Liver (tissue), 9 donors: ENCODE measurements around the gene RALGPS1. TPM values are rescaled to one million over a fixed set of nuclear protein-coding genes. Genes with fewer than 3 reads are reported as not detected.
A peak's percentile ranks its signal among the peaks of the same experiment; 100 is the strongest.

ENCODE experiments used
- DNase-seq: peaks from one replicate; pipeline ENCODE4 v3.0.0-alpha.2; 2017; ENCODE audit warnings: low spot score
- H3K27ac ChIP-seq, 2 donors: one replicate each; pipeline ENCODE4 v1.7.0; 2013; ENCODE audit warnings: inconsistent platforms in 2 of 2, low read length in 2 of 2, control low read depth in 1 of 2, low read depth in 1 of 2, mild to moderate bottlenecking in 1 of 2
- H3K27me3 ChIP-seq, 4 donors: one replicate each; pipeline versions ENCODE4 v1.6.1 to v1.7.0; 2013; ENCODE audit warnings: low read length in 3 of 4, inconsistent platforms in 1 of 4, mild to moderate bottlenecking in 1 of 4, moderate library complexity in 1 of 4; ENCODE audit not compliant: control insufficient read depth in 4 of 4, insufficient read depth in 4 of 4
- H3K36me3 ChIP-seq, 4 donors: one replicate each; pipeline versions ENCODE4 v1.6.1 to v1.7.0; 2013; ENCODE audit warnings: low read length in 3 of 4, mild to moderate bottlenecking in 3 of 4, low read depth in 1 of 4, moderate library complexity in 1 of 4; ENCODE audit not compliant: control insufficient read depth in 4 of 4, insufficient read depth in 3 of 4
- H3K4me1 ChIP-seq, 4 donors: one replicate each; pipeline versions ENCODE4 v1.6.1 to v1.7.0; 2013; ENCODE audit warnings: low read length in 3 of 4, mild to moderate bottlenecking in 3 of 4, moderate library complexity in 1 of 4; ENCODE audit not compliant: control insufficient read depth in 4 of 4, insufficient read depth in 4 of 4
- H3K4me3 ChIP-seq, 3 donors: one replicate each; pipeline versions ENCODE4 v1.6.1 to v1.7.0; 2013; ENCODE audit warnings: low read length in 3 of 3, control low read depth in 1 of 3, low read depth in 1 of 3, mild to moderate bottlenecking in 1 of 3
- H3K9ac ChIP-seq, 2 donors: one replicate each; pipeline ENCODE4 v1.7.0; 2013; ENCODE audit warnings: low read length in 2 of 2, mild to moderate bottlenecking in 2 of 2, moderate library complexity in 2 of 2, control low read depth in 1 of 2, low read depth in 1 of 2
- H3K9me3 ChIP-seq, 4 donors: one replicate each; pipeline versions ENCODE4 v1.6.1 to v1.7.0; 2013; ENCODE audit warnings: low read length in 3 of 4; ENCODE audit not compliant: control insufficient read depth in 4 of 4
- CTCF ChIP-seq: fragments of 150-350 bp; IDR thresholded peaks from 2 replicates; pipeline ENCODE4 v1.5.1; 2017; ENCODE audit warnings: improper control_type of control experiment, low read depth, low read length; ENCODE audit not compliant: missing input control
- EGR1 ChIP-seq, 2 donors: IDR thresholded peaks; 2 replicates each; pipeline ENCODE4 v1.6.1; 2016 to 2018; ENCODE audit warnings: antibody characterized with exemption in 2 of 2, low read depth in 2 of 2
- FOXA1 ChIP-seq: IDR thresholded peaks from 2 replicates; pipeline ENCODE4 v1.6.1; 2016; ENCODE audit warnings: antibody characterized with exemption
- FOXA2 ChIP-seq: IDR thresholded peaks from 2 replicates; pipeline ENCODE4 v1.6.1; 2016; ENCODE audit warnings: antibody characterized with exemption
- GABPA ChIP-seq, 2 donors: IDR thresholded peaks in 1 of 2; conservative IDR thresholded peaks in 1 of 2; 2 replicates each; pipeline ENCODE4 v1.6.1; 2016; ENCODE audit warnings: antibody characterized with exemption in 2 of 2, mild to moderate bottlenecking in 1 of 2, moderate library complexity in 1 of 2
- HNF4A ChIP-seq, 2 donors: conservative IDR thresholded peaks; 2 replicates each; pipeline ENCODE4 v1.6.1; 2016; ENCODE audit warnings: antibody characterized with exemption in 2 of 2, mild to moderate bottlenecking in 2 of 2
- HNF4G ChIP-seq: IDR thresholded peaks from 2 replicates; pipeline ENCODE4 v1.6.1; 2016; ENCODE audit warnings: antibody characterized with exemption
- JUND ChIP-seq, 2 donors: IDR thresholded peaks; 2 replicates each; pipeline ENCODE4 v1.6.1; 2016; ENCODE audit warnings: antibody characterized with exemption in 2 of 2
- MAX ChIP-seq: IDR thresholded peaks from 2 replicates; pipeline ENCODE4 v1.6.1; 2016; ENCODE audit warnings: antibody characterized with exemption
- NR2F2 ChIP-seq: IDR thresholded peaks from 2 replicates; pipeline ENCODE4 v1.6.1; 2016; ENCODE audit warnings: antibody characterized with exemption
- RAD21 ChIP-seq, 2 donors: IDR thresholded peaks; 2 replicates each; pipeline ENCODE4 v1.6.1; 2016; ENCODE audit warnings: antibody characterized with exemption in 2 of 2, mild to moderate bottlenecking in 2 of 2
- RXRA ChIP-seq, 2 donors: IDR thresholded peaks; 2 replicates each; pipeline ENCODE4 v1.6.1; 2017 to 2018; ENCODE audit warnings: antibody characterized with exemption in 2 of 2, mild to moderate bottlenecking in 1 of 2
- SP1 ChIP-seq: IDR thresholded peaks from 2 replicates; pipeline ENCODE4 v1.6.1; 2018; ENCODE audit warnings: antibody characterized with exemption, mild to moderate bottlenecking
- TAF1 ChIP-seq: conservative IDR thresholded peaks from 2 replicates; pipeline ENCODE4 v1.6.1; 2016; ENCODE audit warnings: antibody characterized with exemption, mild to moderate bottlenecking
- YY1 ChIP-seq: IDR thresholded peaks from 2 replicates; pipeline ENCODE4 v1.6.1; 2016; ENCODE audit warnings: antibody characterized with exemption, mild to moderate bottlenecking
- WGBS: extraction: QIAGEN DNeasy Blood & Tissue Kit; methylation state at CpG from one replicate; pipeline ENCODE4 v1.1.7; 2013; 5-methylcytosine and 5-hydroxymethylcytosine counted together
- polyA plus RNA-seq, 2 donors: library from polyadenylated mRNA; stranded (reverse) in 1 of 2; unstranded in 1 of 2; fragments of 200-250 nt in 1 of 2; fragments of >200 nt in 1 of 2; fragmentation: Nextera tagmentation in 1 of 2; extraction: Ambion mirVana in 1 of 2; gene quantifications; one replicate each; pipeline versions ENCODE4 v1.2.1 to v1.2.3, GENCODE V29; 2013 to 2015
- total RNA-seq, 2 donors: library from RNA; depleted of rRNA; stranded (reverse); fragments of >200 nt; gene quantifications; one replicate each; pipeline ENCODE4 v1.2.3, GENCODE V29; 2014
- TF ChIP-seq, protein P1 (sequence below): IDR thresholded peaks from 2 replicates; pipeline ENCODE4 v1.6.1; 2016; ENCODE audit warnings: antibody characterized with exemption
- TF ChIP-seq, protein P2 (sequence below): IDR thresholded peaks from 2 replicates; pipeline ENCODE4 v1.6.1; 2016; ENCODE audit warnings: antibody characterized with exemption
- donor health status: healthy.
- donor health status: healthy.
- donor health status: healthy.
- donor health status: healthy.
- donor health status: healthy.

The RALGPS1 gene
- total and polyA plus RNA-seq, 4 donors, result 1.4 to 2.7 (median 2.0) TPM

DNA sequence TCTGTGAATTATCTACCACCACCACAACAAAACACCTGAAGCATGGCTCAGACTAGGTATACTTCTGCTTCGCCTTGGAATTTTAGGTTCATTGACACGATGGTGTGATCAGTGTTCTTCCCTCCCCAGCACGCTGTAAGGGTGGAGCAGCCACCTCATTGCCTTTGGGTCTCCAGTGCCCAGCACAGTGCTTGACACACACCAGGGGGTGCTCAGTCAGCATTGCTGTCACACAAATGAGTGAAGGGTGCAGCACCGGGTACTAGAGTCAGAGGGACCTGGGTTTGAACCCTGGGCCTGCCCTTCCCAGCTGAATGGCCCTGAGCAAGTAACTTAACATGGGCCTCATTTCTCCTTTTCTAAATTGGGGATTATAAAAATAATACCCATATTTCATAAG lies 217.8 kb downstream of the RALGPS1 start:
- no peaks in the 10 kb centered on the region for H3K36me3 ChIP-seq
- H3K4me3 ChIP-seq, result no peak overlapping the region
- H3K9ac ChIP-seq, result no peak overlapping the region
- WGBS, result 91% methylated on average over 4 of the region's 4 CpGs
- H3K27ac ChIP-seq, result peak overlapping the region in 1 of 2 donors; percentile 82
- no peaks in the 10 kb centered on the region for H3K9me3 ChIP-seq
- no peak for DNase-seq
- H3K4me1 ChIP-seq, result peaks cover 0 to 26% (median 16%) of the 10 kb centered on the region in 4 donors
- TF ChIP-seq GABPA (IDR thresholded peaks at IDR 0.05 in 1 of 2, conservative IDR thresholded peaks at IDR 0.05 in 1 of 2) (no peak), FOXA1 (no peak), EGR1 (IDR thresholded peaks at IDR 0.05; ENCODE audit: low read depth in 2 of 2) (no peak), MAX (no peak), JUND (IDR thresholded peaks at IDR 0.05) (no peak), RXRA (IDR thresholded peaks at IDR 0.05) (no peak), YY1 (no peak), NR2F2 (no peak), FOXA2 (no peak), RAD21 (IDR thresholded peaks at IDR 0.05) (no peak), SP1 (no peak), HNF4G (no peak), CTCF (no peak), HNF4A (conservative IDR thresholded peaks at IDR 0.05) (no peak), TAF1 (no peak)
- TF ChIP-seq, protein P1, sequence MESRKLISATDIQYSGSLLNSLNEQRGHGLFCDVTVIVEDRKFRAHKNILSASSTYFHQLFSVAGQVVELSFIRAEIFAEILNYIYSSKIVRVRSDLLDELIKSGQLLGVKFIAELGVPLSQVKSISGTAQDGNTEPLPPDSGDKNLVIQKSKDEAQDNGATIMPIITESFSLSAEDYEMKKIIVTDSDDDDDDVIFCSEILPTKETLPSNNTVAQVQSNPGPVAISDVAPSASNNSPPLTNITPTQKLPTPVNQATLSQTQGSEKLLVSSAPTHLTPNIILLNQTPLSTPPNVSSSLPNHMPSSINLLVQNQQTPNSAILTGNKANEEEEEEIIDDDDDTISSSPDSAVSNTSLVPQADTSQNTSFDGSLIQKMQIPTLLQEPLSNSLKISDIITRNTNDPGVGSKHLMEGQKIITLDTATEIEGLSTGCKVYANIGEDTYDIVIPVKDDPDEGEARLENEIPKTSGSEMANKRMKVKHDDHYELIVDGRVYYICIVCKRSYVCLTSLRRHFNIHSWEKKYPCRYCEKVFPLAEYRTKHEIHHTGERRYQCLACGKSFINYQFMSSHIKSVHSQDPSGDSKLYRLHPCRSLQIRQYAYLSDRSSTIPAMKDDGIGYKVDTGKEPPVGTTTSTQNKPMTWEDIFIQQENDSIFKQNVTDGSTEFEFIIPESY, result no peak
- TF ChIP-seq, protein P2, sequence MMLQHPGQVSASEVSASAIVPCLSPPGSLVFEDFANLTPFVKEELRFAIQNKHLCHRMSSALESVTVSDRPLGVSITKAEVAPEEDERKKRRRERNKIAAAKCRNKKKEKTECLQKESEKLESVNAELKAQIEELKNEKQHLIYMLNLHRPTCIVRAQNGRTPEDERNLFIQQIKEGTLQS, result no peak
- H3K27me3 ChIP-seq, result no peaks in the 10 kb centered on the region

DNA sequence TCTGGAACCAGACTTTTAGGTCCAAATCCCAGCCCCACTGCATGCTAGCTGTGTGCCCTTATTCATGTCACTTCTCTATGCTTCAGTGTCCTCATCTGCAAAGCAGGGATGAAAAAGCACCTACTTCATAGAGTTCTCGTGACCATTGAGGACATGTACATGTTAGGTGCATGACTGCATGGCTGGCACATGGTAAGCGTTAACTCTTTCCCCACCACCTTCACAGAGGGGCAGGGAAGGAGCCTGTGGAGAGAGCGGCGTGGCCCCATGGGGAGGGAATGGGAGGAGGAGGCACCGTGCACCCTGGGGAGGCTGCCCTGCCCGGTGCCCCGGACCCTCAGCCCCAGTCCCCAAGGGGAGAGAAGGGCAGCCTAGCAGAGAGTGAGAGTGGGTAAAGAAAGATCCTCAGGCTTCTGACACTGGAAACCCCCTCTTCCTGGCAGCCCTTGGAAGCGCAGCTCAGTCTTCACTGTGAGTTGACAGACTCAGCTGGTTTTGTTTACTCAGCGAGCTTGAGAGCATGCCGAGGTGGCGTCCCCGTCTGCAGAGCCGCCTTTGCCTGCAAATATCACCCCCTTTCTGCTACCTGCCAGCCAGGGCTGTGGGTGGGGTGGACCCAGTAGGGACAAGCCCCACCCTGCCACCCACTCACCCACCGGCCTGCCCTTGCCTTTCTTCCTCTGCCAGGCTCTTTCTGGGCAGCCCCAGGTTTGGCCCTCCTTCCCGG lies 218.5 kb downstream of the RALGPS1 start:
- no peaks in the 10 kb centered on the region for H3K9me3 ChIP-seq
- no peak overlapping the region for H3K4me3 ChIP-seq
- H3K27ac ChIP-seq, result peak overlapping the region in 1 of 2 donors; percentile 1
- TF ChIP-seq EGR1 (IDR thresholded peaks at IDR 0.05; ENCODE audit: low read depth in 2 of 2) (no peak), NR2F2 (no peak), RXRA (IDR thresholded peaks at IDR 0.05) (no peak), FOXA2 (no peak), SP1 (no peak), RAD21 (IDR thresholded peaks at IDR 0.05) (no peak), TAF1 (no peak), HNF4A (conservative IDR thresholded peaks at IDR 0.05) (no peak), FOXA1 (no peak), MAX (no peak), YY1 (no peak), GABPA (IDR thresholded peaks at IDR 0.05 in 1 of 2, conservative IDR thresholded peaks at IDR 0.05 in 1 of 2) (no peak), JUND (IDR thresholded peaks at IDR 0.05) (no peak)
- TF ChIP-seq, protein P2, result no peak
- TF ChIP-seq, protein P1, result no peak
- DNase-seq, result no peak
- H3K36me3 ChIP-seq, result no peaks in the 10 kb centered on the region
- no peaks in the 10 kb centered on the region for H3K27me3 ChIP-seq
- H3K9ac ChIP-seq, result no peak overlapping the region
- 78% methylated on average over 15 of the region's 15 CpGs for WGBS
- peaks cover 0 to 26% (median 16%) of the 10 kb centered on the region in 4 donors for H3K4me1 ChIP-seq
